Transverse colon (tissue), 4 donors: ENCODE measurements around the gene PPP1R1B. TPM values are rescaled to one million over a fixed set of nuclear protein-coding genes. Genes with fewer than 3 reads are reported as not detected.

Source experiments
- DNase-seq: peaks from one replicate; pipeline ENCODE4 v3.0.0-alpha.2; 2019
- H3K27ac ChIP-seq, 4 donors: fragments of 200-600 bp; sonication (generic); 2 replicates each; pipeline ENCODE4 v1.5.1; 2016 to 2018; ENCODE audit warnings: inconsistent platforms in 4 of 4
- H3K27me3 ChIP-seq: fragments of 200-600 bp; sonication (generic); 2 replicates; pipeline ENCODE4 v1.5.1; 2017; ENCODE audit warnings: inconsistent platforms
- H3K36me3 ChIP-seq, 4 donors: fragments of 200-600 bp; sonication (generic); 2 replicates each; pipeline ENCODE4 v1.5.1; 2017 to 2019; ENCODE audit warnings: inconsistent platforms in 4 of 4
- H3K4me1 ChIP-seq, 4 donors: fragments of 200-600 bp; sonication (generic); 2 replicates each; pipeline ENCODE4 v1.5.1; 2017 to 2020; ENCODE audit warnings: inconsistent platforms in 4 of 4
- H3K4me3 ChIP-seq, 4 donors: fragments of 200-600 bp; sonication (generic); 1 replicate in 1 of 4; 2 replicates in 3 of 4; pipeline versions ENCODE4 v1.5.1 to v1.6.1; 2017 to 2019; ENCODE audit warnings: inconsistent platforms in 4 of 4
- H3K9me3 ChIP-seq, 2 donors: fragments of 200-600 bp; sonication (generic); 2 replicates each; pipeline ENCODE4 v1.5.1; 2017 to 2019; ENCODE audit warnings: inconsistent platforms in 2 of 2
- EP300 ChIP-seq: sonication (generic); formaldehyde crosslinking; IDR thresholded peaks from one replicate; pipeline ENCODE4 v1.6.1; 2017; ENCODE audit warnings: antibody characterized with exemption, low read depth
- POLR2A ChIP-seq: fragments of 450-650 bp; IDR thresholded peaks from one replicate; pipeline ENCODE4 v1.6.1; 2016; ENCODE audit warnings: antibody characterized with exemption, mild to moderate bottlenecking, moderate library complexity
- POLR2AphosphoS5 ChIP-seq, 3 donors: sonication (generic); formaldehyde crosslinking; IDR thresholded peaks; one replicate each; pipeline ENCODE4 v1.6.1; 2016; ENCODE audit warnings: antibody characterized with exemption in 3 of 3
- WGBS, 2 donors: methylation state at CpG; one replicate each; pipeline ENCODE4 v1.1.5; 2018; ENCODE audit warnings: low coverage in 1 of 2; 5-methylcytosine and 5-hydroxymethylcytosine counted together
- in situ Hi-C, 4 donors: fragments of 200-750 bp; cut with MboI; loops; one replicate each; pipeline versions ENCODE4 v1.15.0 to v1.15.1; 2017; ENCODE audit warnings: low sequenced_read_pairs in 3 of 4, low pct_ligation_motif_present in 1 of 4, low pct_unique_long_range_greater_than_20kb in 1 of 4
- intact Hi-C: fragments of 100-400 bp; cut with DNase I; formaldehyde crosslinking; loops from one replicate; pipeline ENCODE4 v1.15.1; 2023; ENCODE audit warnings: low total_unique reads
- total RNA-seq, 4 donors: library from RNA; depleted of rRNA; stranded (reverse); fragments of >200 nt; gene quantifications; one replicate each; pipeline ENCODE4 v1.1.0, GENCODE V29; 2016
- TF ChIP-seq, protein P1 (sequence below), 5 experiments: fragments of 200-600 bp in 3 of 5; fragments of 450-650 bp in 2 of 5; sonication (generic) in 3 of 5; IDR thresholded peaks; 1 replicate in 2 of 5; 2 replicates in 3 of 5; pipeline ENCODE4 v1.5.1; 2016 to 2017; ENCODE audit warnings: antibody characterized with exemption in 5 of 5, inconsistent platforms in 3 of 5, mild to moderate bottlenecking in 2 of 5, moderate library complexity in 1 of 5

Gene PPP1R1B
- total RNA-seq, 4 donors from 2014 or later, result 125 to 509 (median 223) TPM

DNA sequence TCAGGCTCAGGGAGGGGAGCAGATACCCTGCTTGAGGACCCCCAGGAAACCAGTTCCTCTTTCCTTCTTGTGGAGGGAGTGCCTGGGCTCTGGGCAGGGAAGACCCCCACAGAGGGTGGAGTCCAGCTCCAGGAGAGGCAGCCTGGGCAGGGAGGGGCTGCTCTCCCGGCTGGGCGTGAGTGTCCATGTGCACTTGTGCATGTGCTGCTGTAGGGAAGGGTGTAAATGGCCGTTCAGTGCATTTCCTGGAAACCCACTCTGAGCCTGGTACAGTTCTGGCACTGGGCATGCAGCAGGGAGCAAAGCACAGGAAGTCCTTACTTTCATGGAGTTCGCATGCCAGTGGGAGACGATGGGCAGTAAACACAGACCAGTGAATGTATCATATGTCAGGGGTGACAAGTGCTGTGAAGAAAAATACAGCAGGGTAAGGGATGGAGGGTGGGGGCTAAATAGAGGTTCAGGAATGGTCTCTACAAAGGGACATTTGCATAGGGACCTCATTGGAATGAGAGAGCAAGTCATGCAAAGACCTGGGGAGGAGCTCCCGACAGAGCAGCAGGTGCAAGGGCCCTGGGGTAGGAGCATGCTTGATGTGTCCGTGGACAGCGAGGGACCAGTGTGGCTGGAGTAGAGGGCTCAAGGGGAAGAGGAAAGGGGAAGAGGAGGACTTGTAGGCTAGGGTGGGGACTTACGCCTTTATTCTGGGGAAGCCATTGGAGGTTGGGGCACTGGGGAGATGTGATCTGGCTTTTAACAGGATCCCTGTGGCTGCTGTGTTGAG lies 15.7 kb downstream of the PPP1R1B start:
- Histone ChIP-seq H3K4me1 (peaks cover 11 to 47% (median 29%) of the 10 kb centered on the region in 4 donors), H3K9me3 (no peaks in the 10 kb centered on the region), H3K27me3 (no peaks in the 10 kb centered on the region), H3K27ac (no peak overlapping the region), H3K4me3 (no peak overlapping the region), H3K36me3 (no peaks in the 10 kb centered on the region)
- DNase-seq, result no peak
- WGBS, 2 donors, result 82 to 100% methylated on average over 1 to 9 of the region's 9 CpGs
- TF ChIP-seq EP300 (no peak), POLR2AphosphoS5 (IDR thresholded peaks at IDR 0.05) (no peak), POLR2A (no peak)
- TF ChIP-seq, protein P1, sequence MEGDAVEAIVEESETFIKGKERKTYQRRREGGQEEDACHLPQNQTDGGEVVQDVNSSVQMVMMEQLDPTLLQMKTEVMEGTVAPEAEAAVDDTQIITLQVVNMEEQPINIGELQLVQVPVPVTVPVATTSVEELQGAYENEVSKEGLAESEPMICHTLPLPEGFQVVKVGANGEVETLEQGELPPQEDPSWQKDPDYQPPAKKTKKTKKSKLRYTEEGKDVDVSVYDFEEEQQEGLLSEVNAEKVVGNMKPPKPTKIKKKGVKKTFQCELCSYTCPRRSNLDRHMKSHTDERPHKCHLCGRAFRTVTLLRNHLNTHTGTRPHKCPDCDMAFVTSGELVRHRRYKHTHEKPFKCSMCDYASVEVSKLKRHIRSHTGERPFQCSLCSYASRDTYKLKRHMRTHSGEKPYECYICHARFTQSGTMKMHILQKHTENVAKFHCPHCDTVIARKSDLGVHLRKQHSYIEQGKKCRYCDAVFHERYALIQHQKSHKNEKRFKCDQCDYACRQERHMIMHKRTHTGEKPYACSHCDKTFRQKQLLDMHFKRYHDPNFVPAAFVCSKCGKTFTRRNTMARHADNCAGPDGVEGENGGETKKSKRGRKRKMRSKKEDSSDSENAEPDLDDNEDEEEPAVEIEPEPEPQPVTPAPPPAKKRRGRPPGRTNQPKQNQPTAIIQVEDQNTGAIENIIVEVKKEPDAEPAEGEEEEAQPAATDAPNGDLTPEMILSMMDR (IDR thresholded peaks at IDR 0.05), result no peak
- in situ Hi-C loops (loop anchor here in 1 of 4 donors (25.0 kb wide), 1 partner anchor 95 kb away; the partner anchor contains the start of genes GRB7 and MIEN1), intact Hi-C loops (no loop called here)

DNA sequence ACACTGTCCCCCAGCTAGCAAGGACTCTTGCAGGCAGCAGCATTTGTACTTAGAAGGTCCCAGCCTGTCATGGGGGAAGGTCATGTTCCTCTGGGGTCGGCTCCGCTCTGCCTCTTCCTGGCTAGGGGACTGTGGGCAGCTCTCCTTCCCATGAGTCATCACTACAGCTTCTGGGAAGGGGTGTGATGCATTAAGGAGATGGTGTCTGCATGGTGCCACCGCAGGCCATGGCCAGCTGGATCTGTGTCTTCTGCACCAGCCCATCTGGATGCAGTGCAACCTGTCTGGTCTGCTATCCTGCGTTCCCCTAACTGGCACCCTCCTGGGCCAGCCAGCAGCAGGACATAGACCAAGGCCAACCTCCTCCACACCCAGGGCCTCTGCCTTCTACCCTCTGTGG lies 16.5 kb downstream of the PPP1R1B start:
- no peak overlapping the region for H3K27ac ChIP-seq
- H3K27me3 ChIP-seq, result no peaks in the 10 kb centered on the region
- in situ Hi-C loops, result loop anchor here in 1 of 4 donors (25.0 kb wide), 1 partner anchor 94 kb away; the partner anchor contains the start of genes GRB7 and MIEN1
- no peak overlapping the region for H3K4me3 ChIP-seq
- TF ChIP-seq POLR2AphosphoS5 (IDR thresholded peaks at IDR 0.05) (no peak), EP300 (no peak), POLR2A (no peak)
- TF ChIP-seq, protein P1 (IDR thresholded peaks at IDR 0.05), result no peak
- H3K4me1 ChIP-seq, result peaks cover 3 to 40% (median 21%) of the 10 kb centered on the region in 4 donors
- H3K9me3 ChIP-seq, result no peaks in the 10 kb centered on the region
- no peaks in the 10 kb centered on the region for H3K36me3 ChIP-seq
- 88% methylated on average over 2 of the region's 4 CpGs; no CpG with 5 or more reads in 1 of the 2 donors for WGBS, 2 donors
- intact Hi-C loops, result no loop called here
- DNase-seq, result no peak

DNA sequence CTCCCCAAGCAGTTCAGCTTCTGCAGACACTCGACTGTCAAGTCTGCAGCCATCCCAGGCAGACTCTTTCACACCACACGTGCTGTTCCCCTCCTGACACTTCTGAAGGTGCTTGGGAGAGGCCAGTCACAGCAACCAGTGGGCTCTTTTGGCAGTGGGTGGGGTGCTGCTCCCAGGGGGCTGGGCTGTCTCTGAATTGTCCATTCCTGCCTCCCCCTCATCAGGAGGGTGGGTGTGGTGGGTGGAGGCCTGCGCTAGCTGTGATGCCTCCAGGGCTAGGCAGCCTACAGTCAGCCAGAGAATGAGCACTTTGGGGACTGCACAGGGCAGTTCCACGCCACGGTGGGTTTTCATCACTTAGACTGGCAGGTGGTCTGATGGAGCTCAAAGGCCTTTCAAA lies 20.5 kb downstream of the PPP1R1B start:
- H3K4me1 ChIP-seq, result peaks cover 0 to 25% (median 16%) of the 10 kb centered on the region in 4 donors
- no peak overlapping the region for H3K27ac ChIP-seq
- H3K36me3 ChIP-seq, result no peaks in the 10 kb centered on the region
- no peak overlapping the region for H3K4me3 ChIP-seq
- TF ChIP-seq, protein P1 (IDR thresholded peaks at IDR 0.05), result no peak
- TF ChIP-seq POLR2AphosphoS5 (IDR thresholded peaks at IDR 0.05) (no peak), EP300 (no peak), POLR2A (no peak)
- intact Hi-C loops, result no loop called here
- in situ Hi-C loops, result loop anchor here in 1 of 4 donors (25.0 kb wide), 1 partner anchor 90 kb away; the partner anchor contains the start of genes GRB7 and MIEN1
- H3K9me3 ChIP-seq, result no peaks in the 10 kb centered on the region
- no peak for DNase-seq
- 60 to 72% methylated on average over 1 to 5 of the region's 5 CpGs for WGBS, 2 donors
- no peaks in the 10 kb centered on the region for H3K27me3 ChIP-seq

DNA sequence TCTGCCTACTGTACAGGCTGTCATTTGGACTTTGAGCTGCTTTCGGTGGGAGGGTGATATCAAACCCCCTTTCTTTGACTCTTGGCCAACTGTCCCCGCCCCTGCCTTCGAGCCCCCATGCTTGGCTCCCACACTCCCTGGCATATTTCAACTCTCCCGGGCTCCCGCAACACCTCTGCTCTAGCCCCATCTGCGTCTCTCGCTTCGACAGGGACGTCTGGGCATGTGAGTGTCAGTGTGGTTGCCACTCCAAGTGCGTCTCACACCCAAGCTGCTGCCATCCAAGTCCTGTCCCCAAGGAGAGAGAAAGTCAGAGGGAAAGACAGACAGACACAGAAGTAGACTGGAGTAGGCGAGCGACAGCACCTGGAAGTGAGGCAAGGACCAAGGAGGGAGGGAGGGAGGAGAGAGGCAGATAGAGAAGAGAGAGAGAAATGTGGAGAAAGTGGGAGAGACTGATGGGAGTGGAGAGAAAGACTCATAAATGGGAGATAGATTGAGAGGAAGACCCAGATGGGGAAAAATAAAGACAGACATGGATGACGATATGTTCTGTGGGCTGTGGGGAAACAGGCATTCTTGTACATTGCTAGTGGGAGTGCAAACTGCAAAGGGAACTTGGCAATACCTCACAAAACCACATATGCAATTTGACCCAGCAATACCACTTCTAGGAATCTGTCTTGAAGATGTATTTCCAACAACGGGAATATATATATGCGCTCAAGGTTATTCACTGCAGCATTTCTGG lies 22.0 kb downstream of the PPP1R1B start:
- DNase-seq, result no peak
- Histone ChIP-seq H3K4me1 (peaks cover 12 to 34% (median 25%) of the 10 kb centered on the region in 4 donors), H3K4me3 (no peak overlapping the region), H3K27ac (no peak overlapping the region), H3K36me3 (no peaks in the 10 kb centered on the region), H3K27me3 (no peaks in the 10 kb centered on the region), H3K9me3 (no peaks in the 10 kb centered on the region)
- intact Hi-C loops, result no loop called here
- 83 to 88% methylated on average over 12 to 15 of the region's 15 CpGs for WGBS, 2 donors
- in situ Hi-C loops, result loop anchor here in 1 of 4 donors (25.0 kb wide), 1 partner anchor 89 kb away; the partner anchor contains the start of genes GRB7 and MIEN1
- TF ChIP-seq, protein P1 (IDR thresholded peaks at IDR 0.05), result no peak
- TF ChIP-seq POLR2A (no peak), EP300 (no peak), POLR2AphosphoS5 (IDR thresholded peaks at IDR 0.05) (no peak)
